HG02763 (cell line): ENCODE results near the gene S100PBP.

Experiments used
- ATAC-seq: cut with Tn5 transposase; IDR thresholded peaks from one replicate; pipeline ENCODE4 v1.9.1; 2021; ENCODE audit warnings: mild to moderate bottlenecking, moderate library complexity; ENCODE audit not compliant: unreplicated experiment

Gene S100PBP

DNA sequence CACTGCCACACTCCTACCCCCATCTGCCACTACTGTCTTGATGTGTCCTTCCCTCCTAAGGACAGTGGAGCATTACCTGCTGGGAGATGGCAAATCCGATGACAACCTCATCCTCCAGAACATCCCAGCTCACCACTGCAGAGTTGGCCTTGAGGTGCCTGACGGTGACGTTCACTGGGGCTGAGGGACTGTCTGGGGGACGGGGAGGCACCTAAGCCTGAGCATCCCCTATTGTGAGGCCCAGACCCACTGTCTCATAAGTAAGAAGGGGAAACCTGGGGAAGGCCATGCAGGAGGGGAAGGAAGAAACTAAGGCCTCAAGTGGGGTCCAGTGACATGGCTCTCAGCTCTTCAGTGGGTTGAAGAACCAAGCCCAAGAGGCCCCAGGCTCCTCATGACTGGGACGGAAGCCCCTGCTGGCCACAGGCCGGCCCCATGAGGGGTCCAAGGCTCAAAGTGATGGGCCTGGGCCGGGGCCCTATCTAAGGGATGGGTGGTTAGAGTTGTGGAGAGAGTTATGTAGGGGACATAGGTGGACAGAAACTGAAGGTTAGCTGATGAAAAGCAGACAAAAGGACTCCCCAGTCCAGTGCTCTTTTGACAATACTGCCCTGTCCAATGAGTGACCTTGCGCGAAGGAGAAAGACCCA is 51.5 kb downstream of the S100PBP start:
- no peak for ATAC-seq

DNA sequence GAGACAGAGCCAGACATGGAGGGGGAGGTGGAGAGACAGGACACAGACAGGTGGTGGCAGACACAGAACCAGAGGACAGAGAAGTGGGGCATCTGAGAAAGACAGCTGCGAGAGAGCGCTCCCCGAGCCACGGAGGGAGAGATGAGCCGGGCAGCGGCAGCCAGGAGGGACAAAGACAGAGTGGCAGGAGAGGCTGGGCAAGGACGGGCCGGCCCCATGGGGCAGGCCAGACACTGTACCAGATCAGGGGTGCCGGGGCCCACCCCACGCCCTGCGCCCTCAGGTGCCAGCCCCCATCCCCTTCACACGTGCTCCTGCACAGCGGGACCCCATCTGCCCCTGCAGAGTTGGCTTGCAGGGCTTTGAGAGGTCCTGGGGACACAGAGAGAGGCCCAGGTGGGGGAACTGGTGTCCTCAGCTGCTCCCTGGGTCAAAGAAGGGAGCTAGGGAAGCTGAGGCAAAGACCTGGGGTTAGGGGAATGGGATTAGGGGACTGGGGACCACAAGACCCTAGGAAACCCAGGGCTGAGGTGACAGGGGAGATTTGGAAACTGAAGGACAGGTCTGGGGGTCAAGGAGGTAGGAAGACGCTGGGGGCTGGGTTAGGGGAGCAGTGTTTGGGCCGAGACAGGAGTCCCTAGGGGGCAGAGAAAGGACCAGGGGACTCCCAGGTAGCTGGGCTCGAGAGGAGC is 52.6 kb downstream of the S100PBP start:
- no peak for ATAC-seq

- no peak for ATAC-seq
Observed at GRCh38 chr1:32870615-32871363, 53.3 kb downstream of the S100PBP start, which contains the start of gene FNDC5. Gene FNDC5 (minus strand): TSS chr1:32870912.

GRCh38 chr1:32871364-32872191 is 54.1 kb downstream of the S100PBP start:
- no peak for ATAC-seq

- ATAC-seq: no peak
Observed at GRCh38 chr1:32872192-32872460, 54.7 kb downstream of the S100PBP start.

DNA sequence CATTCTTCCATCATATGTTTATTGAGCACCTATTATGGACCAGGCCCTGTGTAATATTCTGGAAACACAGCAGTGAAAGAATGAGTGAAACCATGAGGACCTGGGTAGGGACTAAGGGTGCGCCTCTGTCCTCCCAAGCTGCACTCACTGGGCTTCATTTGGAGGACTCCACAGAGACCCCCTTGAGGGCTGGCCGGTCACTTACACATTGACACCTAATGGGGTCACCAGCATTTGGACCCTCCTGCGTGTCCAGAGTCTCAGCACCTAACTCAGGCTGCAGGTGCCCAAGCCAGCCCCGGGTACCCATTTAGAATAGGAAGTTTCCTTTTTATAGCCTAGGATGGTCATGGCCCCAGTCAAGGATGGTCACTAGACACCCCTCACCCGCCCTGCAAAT is 56.0 kb downstream of the S100PBP start:
- ATAC-seq: no peak

- no peak for ATAC-seq
Observed at GRCh38 chr1:32874860-32875752, 57.7 kb downstream of the S100PBP start.

GRCh38 chr1:32876341-32877210 is 59.1 kb downstream of the S100PBP start:
- no peak for ATAC-seq

DNA sequence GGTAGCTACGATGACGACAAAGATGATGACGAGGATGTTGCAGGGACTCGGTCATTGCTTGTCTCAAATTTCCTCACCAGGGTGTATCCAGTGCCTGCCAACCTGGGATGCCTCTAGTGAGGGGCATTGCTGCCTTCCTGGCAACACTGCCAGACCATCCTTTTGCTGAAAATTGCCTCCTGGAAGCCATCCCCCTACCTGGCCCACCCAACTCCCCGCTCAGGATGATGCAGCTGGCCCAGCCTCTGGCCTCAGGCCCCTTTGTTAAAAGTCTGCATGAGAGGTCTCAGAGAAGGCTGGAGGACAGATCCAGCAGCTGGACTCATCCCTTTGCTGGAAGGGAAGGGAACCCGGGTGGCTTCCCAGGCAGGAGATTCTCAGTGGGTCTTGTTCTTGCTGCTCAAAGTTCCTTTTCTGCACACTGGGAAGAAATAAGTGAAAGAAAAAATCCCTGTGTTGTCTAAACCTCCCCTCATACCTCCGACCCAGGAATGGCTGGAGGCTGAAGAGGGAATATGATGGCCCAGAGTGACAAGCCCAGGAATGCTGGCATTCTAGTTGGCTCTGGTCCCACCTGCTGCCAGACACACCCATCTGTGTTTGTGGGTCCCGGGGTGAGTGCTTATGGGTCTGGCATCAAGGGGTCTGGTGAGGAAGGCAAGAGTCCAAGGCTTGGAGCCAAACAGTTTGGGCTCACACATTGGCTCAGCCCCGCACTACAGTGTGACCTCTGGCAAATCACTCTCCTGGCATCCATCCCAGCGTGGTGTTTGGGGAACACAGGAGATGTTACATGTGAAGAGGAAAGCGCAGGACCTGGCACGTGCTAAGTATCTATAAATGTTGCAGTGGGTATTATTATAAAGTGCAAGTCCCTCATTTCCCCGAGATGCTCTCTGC is 60.0 kb downstream of the S100PBP start:
- ATAC-seq: no peak

GRCh38 chr1:32878183-32878582 is 60.7 kb downstream of the S100PBP start:
- no peak for ATAC-seq

GRCh38 chr1:32878637-32879041 is 61.2 kb downstream of the S100PBP start:
- no peak for ATAC-seq

GRCh38 chr1:32881291-32881690 is 63.8 kb downstream of the S100PBP start:
- no peak for ATAC-seq

DNA sequence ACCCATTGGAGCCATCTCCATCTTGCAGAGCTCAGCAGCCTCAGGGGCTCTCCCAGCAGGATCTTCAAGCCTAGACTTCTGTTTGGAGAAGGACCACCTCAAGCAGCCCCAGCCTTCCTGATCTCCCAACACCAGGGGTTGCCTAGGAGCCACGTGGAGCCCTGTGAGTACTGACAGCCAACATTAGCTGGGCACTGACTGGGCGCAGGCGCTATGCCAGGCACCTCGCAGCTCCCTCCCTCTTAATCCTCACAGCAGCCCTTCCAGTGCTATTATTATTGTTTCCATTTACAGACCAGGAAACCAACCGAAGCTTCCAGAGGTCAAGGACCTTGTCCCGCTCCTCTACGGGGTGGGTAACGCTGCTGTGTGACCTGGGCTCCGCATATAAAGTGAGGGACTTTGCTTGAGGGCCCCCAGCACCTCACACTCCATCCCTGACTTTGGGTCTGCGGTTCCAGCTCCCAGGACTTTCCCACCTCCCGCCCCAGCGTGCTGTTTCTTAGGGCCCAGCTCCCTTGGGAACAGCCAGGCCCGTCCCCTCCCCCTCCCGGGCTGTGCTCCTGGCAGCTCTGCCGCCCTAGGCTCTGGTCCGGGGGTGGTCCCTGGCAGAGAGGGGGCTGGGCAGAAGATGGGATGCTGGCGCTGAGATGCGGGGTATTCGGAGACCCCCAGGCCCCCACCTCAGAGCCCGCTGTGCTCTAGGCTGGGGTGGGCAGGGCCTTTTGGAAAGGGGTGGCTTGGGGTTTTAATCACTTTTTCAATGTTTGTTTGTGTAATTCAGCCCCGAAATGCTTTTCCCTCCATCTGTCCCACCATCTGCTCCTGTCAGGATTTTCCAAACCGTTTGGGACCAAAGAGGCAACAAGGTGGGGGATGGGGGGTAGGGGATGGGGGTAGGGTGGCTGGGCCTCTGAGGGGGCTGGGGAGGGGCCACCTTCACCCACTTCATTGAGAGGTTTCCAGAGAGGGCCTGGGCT is 64.7 kb downstream of the S100PBP start:
- ATAC-seq: no peak

DNA sequence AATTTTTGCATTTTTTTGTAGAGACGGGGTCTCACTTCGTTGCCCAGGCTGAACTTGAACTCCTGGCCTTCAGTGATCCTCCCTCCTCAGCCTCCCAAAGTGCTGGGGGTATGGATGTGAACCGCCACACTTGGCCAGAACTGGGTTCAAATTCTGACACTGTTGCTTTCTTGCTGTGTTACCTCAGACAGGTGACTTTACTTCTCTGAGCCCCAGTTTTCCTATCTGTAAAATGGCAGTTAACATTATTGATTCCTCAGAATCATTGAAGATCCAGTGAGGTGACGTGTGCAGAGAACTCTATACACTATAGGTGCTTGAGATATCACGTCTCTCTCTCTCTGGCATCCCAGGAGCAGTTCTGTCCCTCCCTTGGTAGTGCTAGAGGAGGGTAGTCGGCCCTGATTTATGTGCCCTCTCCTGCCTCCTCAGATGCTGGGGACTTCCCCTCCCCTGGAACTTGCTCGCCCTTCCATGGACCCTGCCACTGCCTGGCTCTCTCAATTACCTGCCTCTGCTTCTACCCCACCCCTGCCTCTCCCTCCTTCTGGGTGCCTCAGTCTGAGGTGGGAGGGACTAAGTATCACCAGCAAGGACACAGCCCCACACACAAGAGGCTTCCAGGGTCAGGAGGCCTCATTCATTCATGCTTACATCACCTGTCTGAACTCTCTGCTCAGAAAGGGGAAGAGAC is 66.0 kb downstream of the S100PBP start:
- no peak for ATAC-seq

- ATAC-seq: no peak
Observed at GRCh38 chr1:32884032-32884372, 66.5 kb downstream of the S100PBP start.

- no peak for ATAC-seq
Observed at GRCh38 chr1:32884726-32885125, 67.3 kb downstream of the S100PBP start.

GRCh38 chr1:32885676-32886003 is 68.2 kb downstream of the S100PBP start:
- ATAC-seq: no peak
